ENCODE measurements around the gene TMEM220.
"Not testable (repeated sequence)": the region's sequence is repeated elsewhere in the genome, so short reads cannot be mapped to it uniquely, and the experiment has no call there.

TMEM220 gene

GRCh38 chr17:10754861-10755591 is 25.2 kb upstream of the TMEM220 start:
- DNase-seq (ENCODE audit: low read depth, low spot score): peak; percentile 54

GRCh38 chr17:10754109-10754508 is 24.3 kb upstream of the TMEM220 start:
- DNase-seq (ENCODE audit: low read depth, low spot score): no peak

DNA sequence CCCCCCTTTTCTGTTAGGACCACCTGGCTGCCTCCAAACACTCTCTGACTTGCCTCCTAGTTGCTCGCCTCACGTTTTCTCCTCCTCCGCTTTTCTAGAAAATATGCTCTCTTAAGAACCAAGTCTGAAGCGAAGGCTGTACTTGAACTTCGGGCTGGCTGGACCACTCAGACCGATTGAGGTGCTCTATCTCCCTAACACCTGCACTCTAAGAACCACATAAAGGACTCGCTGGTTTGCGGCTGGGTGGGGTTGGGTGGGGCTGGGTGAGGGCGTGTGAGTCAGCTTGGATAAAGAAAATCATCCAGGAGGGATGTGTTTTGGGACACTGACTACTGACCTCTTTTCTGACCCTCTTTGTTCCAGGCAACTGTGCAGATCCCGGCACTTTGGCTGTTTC is 22.9 kb upstream of the TMEM220 start:
- no peak for DNase-seq (ENCODE audit: low read depth, low spot score)

DNA sequence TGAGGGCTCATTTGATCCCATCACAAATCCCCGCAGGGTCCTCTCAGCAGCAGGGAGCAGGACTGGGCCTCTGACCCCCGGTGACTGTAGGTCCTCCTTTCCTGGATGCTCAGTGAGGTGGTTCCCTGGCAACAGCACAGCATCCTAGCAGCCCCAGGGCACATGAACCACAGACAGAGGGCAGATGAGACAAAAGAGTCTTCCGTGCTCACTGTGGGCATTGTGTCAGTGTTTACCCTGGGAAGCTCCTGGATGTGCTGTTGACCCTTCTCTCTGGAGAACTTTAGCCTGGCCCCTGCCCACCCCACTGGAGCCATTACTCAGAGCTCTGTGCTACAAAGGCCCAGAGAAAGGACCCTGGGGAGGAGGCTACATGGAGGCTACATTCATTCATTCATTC is 21.7 kb upstream of the TMEM220 start:
- DNase-seq (ENCODE audit: low read depth, low spot score): no peak

GRCh38 chr17:10750210-10750609 is 20.4 kb upstream of the TMEM220 start:
- no peak for DNase-seq (ENCODE audit: low read depth, low spot score)

- no peak for DNase-seq (ENCODE audit: low read depth, low spot score)
Measured at GRCh38 chr17:10748531-10749181, 18.8 kb upstream of the TMEM220 start.

DNA sequence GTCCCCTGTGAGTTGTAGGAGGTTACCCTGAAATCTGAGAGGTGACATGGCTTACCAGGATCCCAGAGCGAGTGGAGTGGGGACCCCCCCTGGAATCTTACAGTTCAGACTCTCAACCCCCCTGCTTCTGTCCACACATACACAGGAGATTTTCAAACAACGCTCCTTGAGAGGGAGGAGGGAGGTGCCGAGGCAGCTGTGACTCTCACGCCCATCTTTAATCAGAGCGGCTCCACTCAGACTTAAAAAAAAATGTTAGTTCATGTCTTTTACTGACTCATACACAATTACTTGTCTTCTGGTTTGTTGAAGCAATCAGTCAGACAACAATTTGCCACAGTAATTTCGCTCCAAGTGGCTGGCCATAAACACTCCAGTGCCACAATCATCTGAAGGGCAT is 15.4 kb upstream of the TMEM220 start:
- DNase-seq (ENCODE audit: low read depth, low spot score): no peak

DNA sequence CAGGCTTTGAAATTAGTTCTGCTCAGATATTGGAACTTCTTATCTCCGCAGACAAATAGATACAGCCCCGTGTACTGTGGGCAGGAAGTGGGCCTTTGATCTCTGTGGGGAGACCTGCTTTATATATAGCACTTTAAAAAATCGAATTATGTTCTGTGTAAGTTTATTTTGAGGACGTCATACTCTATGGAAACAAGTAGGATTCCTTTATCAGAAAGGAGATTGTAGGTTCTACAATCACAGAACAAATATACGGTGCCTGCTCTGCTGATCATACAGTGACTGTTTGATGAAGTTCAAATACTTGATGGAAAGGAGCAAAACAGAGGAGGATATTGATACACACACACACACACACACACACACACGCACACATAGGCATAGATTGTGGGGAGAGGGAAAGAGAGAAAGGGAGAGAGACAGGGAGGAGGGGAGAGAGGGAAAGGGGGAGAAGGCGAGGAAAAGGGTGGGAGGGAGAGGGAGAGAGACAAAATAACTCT is 14.7 kb upstream of the TMEM220 start:
- DNase-seq (ENCODE audit: low read depth, low spot score): no peak

- DNase-seq (ENCODE audit: low read depth, low spot score): no peak
Measured at GRCh38 chr17:10743316-10744009, 13.6 kb upstream of the TMEM220 start.

DNA sequence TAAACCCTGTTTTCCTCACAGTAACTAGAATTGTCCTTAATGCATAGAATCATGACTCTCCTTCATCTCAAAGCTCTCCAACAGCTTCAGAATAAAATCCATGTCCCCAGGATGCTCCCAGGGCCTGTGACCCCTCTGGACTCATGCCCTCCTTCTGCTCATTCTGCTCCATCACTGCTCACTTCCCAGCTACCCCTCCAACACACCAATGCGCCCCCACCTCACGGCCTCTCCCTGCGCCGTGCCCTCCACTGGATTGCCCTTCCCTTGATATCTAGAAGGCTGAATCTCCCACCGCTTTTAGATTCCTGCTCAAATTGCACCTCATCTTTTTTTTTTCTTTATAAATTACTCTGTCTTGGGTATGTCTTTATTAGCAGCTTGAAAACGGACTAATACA is 12.6 kb upstream of the TMEM220 start:
- no peak for DNase-seq (ENCODE audit: low read depth, low spot score)

DNA sequence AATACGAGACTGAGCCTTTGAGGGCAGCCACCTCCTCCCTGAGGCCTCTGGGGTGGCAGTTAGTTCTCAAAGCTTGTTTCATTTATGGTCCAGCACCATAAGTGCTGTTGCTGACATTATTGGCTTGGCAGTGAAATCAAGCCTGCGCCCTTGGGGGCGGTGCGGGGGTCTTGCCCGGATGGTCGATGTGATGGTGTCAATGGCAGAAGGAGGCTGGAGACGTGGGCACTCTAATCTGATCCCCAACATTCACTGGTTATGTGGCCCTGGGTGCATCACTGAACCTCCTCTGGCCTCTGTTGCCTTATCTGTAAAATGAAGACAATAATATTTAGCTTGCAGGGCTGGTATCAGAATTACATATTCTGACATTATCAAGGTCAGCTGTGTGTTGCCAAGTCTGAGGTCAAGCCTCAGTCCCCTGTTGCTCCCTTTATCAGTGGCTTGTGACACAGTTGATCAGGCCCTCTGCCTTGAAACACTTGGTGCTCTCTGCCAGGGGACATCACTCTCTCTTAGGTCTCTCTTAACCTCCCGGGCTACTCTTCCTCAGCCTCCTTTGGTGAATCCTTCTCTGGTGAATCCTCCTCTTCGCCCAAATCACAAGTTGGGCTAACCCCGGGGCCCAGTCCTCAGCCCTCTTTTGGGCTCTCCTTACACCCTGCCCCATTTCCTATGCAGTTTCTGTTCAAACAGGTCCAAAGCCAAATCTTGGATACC is 11.8 kb upstream of the TMEM220 start:
- no peak for DNase-seq (ENCODE audit: low read depth, low spot score)

GRCh38 chr17:10739386-10739785 is 9.6 kb upstream of the TMEM220 start:
- DNase-seq (ENCODE audit: low read depth, low spot score): no peak

- no peak for DNase-seq (ENCODE audit: low read depth, low spot score)
Measured at GRCh38 chr17:10738521-10739258, 8.9 kb upstream of the TMEM220 start.

GRCh38 chr17:10737736-10738135 is 7.9 kb upstream of the TMEM220 start:
- DNase-seq (ENCODE audit: low read depth, low spot score): no peak

- no peak for DNase-seq (ENCODE audit: low read depth, low spot score)
Measured at GRCh38 chr17:10737168-10737622, 7.4 kb upstream of the TMEM220 start.

GRCh38 chr17:10735821-10736220 is 6.0 kb upstream of the TMEM220 start:
- no peak for DNase-seq (ENCODE audit: low read depth, low spot score)

DNA sequence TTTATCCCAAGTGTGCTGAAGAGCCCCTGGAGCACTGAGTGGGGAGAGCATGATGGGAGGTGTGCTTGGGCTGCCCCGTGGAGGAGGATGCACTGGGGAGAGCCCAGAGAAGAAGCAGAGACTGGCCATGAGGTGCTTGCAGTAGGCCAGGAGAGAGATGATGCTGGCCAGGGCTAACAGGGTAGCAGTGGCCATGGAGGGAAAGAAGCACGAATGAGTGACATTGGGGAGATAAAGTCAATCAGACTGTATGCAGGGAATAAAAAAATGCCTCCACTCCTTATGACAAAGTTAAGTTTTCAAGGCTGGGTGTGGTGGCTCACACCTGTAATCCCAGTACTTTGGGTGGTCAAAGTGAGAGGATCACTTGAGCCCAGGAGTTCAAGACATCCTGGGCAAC is 5.4 kb upstream of the TMEM220 start:
- DNase-seq (ENCODE audit: low read depth, low spot score): no peak

DNA sequence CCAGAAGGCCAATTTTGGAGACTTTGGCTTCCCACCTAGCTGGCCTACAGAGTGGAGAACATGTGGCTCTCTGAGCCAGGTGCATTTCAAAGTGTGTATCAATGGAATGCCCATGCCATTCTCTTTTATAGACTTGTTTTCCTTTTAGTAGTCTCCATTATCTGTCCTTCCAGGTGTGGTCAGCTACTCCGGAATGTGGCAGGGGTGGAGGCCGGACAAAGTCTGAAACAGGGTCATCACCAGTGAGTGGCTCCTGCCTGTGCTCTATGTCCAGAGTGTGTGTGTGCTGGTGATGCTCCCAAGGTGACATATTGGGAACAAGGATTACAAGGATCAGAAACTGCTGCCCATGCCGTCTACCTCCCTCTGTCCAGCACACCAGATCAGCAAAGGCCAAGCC is 3.8 kb upstream of the TMEM220 start:
- no peak for DNase-seq (ENCODE audit: low read depth, low spot score)

DNA sequence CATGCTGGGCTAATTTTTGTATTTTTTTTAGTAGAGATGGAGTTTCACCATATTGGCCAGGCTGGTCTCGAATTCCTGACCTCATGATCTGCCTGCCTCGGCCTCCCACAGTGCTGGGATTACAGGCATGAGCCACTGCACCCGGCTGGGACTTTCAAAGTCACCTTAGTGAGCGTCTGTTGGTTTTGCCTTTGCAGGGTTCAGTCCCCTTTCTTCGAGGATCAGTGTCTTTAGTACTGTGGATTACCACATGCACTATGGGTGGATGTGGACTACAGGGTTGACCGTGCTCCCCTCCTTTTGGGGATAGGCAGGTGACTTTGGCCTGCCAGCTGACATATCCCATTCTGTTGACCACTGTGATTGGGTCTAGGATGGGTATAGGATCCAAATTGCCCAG is 2.3 kb upstream of the TMEM220 start:
- not testable (repeated sequence) for DNase-seq (ENCODE audit: low read depth, low spot score)

GRCh38 chr17:10731408-10731879 is 1.6 kb upstream of the TMEM220 start:
- DNase-seq (ENCODE audit: low read depth, low spot score): no peak

- DNase-seq (ENCODE audit: low read depth, low spot score): not testable (repeated sequence)
Measured at GRCh38 chr17:10730247-10730646, 424 bp upstream of the TMEM220 start.

Data from iPS DF 19.7 (cell line).